ENCODE measurements around the gene HSD17B10. TPM values are rescaled to one million over a fixed set of nuclear protein-coding genes. Genes with fewer than 3 reads are reported as not detected.

The HSD17B10 gene
- total and polyA plus RNA-seq, 2 of the 13 experiments (the other 11 are each of a cell fraction or from before 2014, with no cell fraction given) = 68.7 to 84.7 TPM

DNA sequence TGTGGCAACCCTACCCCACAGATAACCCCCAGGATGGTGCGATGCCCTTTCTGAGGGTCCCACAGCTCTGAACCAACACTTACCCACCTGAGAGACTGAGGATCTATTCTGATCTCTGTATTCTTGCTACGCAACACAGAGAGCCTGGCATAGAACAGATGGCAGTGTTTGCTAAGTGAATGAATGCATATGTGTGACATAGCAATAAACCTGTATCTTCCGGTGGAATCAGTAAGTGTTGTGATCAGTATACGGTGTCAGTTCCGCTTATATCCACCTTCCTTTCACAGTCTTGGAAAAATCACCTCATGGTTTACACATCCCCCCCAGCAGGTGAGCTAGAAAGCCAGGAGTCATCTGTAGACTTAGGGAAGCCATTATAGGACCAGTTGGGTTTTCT lies 5.9 kb upstream of the HSD17B10 start (continued):
- TF ChIP-seq, protein P1, sequence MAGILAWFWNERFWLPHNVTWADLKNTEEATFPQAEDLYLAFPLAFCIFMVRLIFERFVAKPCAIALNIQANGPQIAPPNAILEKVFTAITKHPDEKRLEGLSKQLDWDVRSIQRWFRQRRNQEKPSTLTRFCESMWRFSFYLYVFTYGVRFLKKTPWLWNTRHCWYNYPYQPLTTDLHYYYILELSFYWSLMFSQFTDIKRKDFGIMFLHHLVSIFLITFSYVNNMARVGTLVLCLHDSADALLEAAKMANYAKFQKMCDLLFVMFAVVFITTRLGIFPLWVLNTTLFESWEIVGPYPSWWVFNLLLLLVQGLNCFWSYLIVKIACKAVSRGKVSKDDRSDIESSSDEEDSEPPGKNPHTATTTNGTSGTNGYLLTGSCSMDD (CRISPR knock-in tag; IDR thresholded peaks at IDR 0.05) = no peak
- no peak for TF ChIP-seq HINFP (CRISPR knock-in tag; IDR thresholded peaks at IDR 0.05; ENCODE audit: low read depth)

DNA sequence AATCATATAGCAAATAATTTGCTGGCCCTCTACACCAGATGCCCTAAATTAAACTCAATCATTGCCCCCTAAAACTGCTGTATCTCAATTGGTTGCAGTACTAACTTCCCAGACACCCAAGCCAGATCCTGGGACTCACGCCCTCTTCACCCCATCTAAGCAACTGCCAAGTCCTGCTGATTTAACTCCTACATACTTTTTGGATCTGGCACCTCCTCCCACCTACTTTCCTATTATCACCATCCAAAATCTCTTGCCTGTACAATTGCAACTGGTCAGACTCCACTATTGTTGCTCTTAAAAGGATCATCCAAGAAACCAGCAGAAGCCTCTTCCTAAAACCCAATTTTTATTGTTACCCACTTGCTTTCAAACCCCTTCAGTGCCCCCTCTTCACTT lies 4.7 kb upstream of the HSD17B10 start:
- H2AFZ ChIP-seq (ENCODE audit: low read length) = no peak overlapping the region
- POLR2A ChIA-PET = no interaction called here
- intact Hi-C loops (cut with micrococcal nuclease; ENCODE audit: unreplicated experiment) = no loop called here
- TF ChIP-seq ZNF556 (CRISPR knock-in tag; IDR thresholded peaks at IDR 0.05; ENCODE audit: borderline replicate concordance) (no peak), CAMTA2 (CRISPR knock-in tag; IDR thresholded peaks at IDR 0.05; ENCODE audit: borderline replicate concordance) (no peak), ZNF234 (CRISPR knock-in tag; conservative IDR thresholded peaks at IDR 0.05) (no peak), ZBTB34 (CRISPR knock-in tag; IDR thresholded peaks at IDR 0.05) (no peak), NR1H2 (CRISPR knock-in tag; IDR thresholded peaks at IDR 0.05; ENCODE audit: borderline replicate concordance, low read depth) (no peak), NONO (IDR thresholded peaks at IDR 0.05) (no peak), NONO (CRISPR knock-in tag; conservative IDR thresholded peaks at IDR 0.05) (no peak), ZNF331 (CRISPR knock-in tag; IDR thresholded peaks at IDR 0.05) (no peak), ZNF570 (CRISPR knock-in tag; IDR thresholded peaks at IDR 0.05; ENCODE audit: borderline replicate concordance) (no peak), SP140L (CRISPR knock-in tag; IDR thresholded peaks at IDR 0.05; ENCODE audit: borderline replicate concordance) (no peak), CSRNP1 (CRISPR knock-in tag; IDR thresholded peaks at IDR 0.05) (no peak), ZNF232 (CRISPR knock-in tag; IDR thresholded peaks at IDR 0.05; ENCODE audit: borderline replicate concordance) (no peak), ZNF619 (CRISPR knock-in tag; IDR thresholded peaks at IDR 0.05) (no peak)
- TF ChIP-seq, protein P2, sequence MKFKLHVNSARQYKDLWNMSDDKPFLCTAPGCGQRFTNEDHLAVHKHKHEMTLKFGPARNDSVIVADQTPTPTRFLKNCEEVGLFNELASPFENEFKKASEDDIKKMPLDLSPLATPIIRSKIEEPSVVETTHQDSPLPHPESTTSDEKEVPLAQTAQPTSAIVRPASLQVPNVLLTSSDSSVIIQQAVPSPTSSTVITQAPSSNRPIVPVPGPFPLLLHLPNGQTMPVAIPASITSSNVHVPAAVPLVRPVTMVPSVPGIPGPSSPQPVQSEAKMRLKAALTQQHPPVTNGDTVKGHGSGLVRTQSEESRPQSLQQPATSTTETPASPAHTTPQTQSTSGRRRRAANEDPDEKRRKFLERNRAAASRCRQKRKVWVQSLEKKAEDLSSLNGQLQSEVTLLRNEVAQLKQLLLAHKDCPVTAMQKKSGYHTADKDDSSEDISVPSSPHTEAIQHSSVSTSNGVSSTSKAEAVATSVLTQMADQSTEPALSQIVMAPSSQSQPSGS (CRISPR knock-in tag; IDR thresholded peaks at IDR 0.05) = no peak
- TF ChIP-seq, protein P3, sequence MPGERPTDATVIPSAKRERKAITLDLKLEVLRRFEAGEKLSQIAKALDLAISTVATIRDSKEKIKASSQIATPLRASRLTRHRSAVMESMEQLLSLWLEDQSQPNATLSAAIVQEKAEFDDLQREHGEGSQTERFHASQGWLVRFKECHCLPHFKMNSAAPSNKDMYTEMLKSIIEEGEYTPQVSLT (CRISPR knock-in tag; IDR thresholded peaks at IDR 0.05; ENCODE audit: borderline replicate concordance, low read depth) = no peak

More for the DNA sequence above, 4.7 kb upstream of the HSD17B10 start:
- DNase-seq (ENCODE audit: low spot score) (no peak), FAIRE-seq (no peak), ATAC-seq (no peak)
- no peak overlapping the region for H3K9ac ChIP-seq (ENCODE audit: insufficient read depth, low read depth, low read length)
- H4K20me1 ChIP-seq (ENCODE audit: insufficient read depth, low read length) = no peaks in the 10 kb centered on the region
- in situ Hi-C loops (cut with HindIII; ENCODE audit: extremely low pct_ligation_motif_present, low pct_unique_long_range_greater_than_20kb) = no loop called here
- BruUV-seq (replicated peaks) = no TSS peak
- H3K27me3 ChIP-seq (ENCODE audit: control insufficient read depth in 1 of 2, insufficient read depth in 2 of 2, low read length in 2 of 2) = no peaks in the 10 kb centered on the region; a peak in 1 of 5 replicates
- CTCF ChIA-PET (ENCODE audit: low intra/inter-chr PET ratio, low total read pairs) = no interaction called here
- H3K4me1 ChIP-seq (ENCODE audit: insufficient read depth, low read length) = peaks cover 10% of the 10 kb centered on the region
- no peak overlapping the region for H3K4me2 ChIP-seq (ENCODE audit: low read depth, low read length)
- no peaks in the 10 kb centered on the region for H3K9me3 ChIP-seq (ENCODE audit: low read length)
- WGBS (ENCODE audit: low lambda C conversion rate) = 0% methylated on average over 1 of the region's 1 CpG
- no peaks in the 10 kb centered on the region for H3K79me2 ChIP-seq (ENCODE audit: insufficient read depth, low read length)
- H3K4me3 ChIP-seq (replicated peaks in 1 of 3; ENCODE audit: insufficient read depth in 1 of 3, low read depth in 2 of 3, low read length in 3 of 3) = no peak overlapping the region
- H3K27ac ChIP-seq (ENCODE audit: extremely low read length, insufficient read depth, low read length) = no peak overlapping the region
- no peaks in the 10 kb centered on the region for H3K36me3 ChIP-seq (replicated peaks in 1 of 2; ENCODE audit: control insufficient read depth in 1 of 2, insufficient read depth in 2 of 2, low read length in 2 of 2)

Data from HepG2 (cell line).